ENCODE data around the gene CDC37L1.
"Not testable (repeated sequence)": the region's sequence is repeated elsewhere in the genome, so short reads cannot be mapped to it uniquely, and the experiment has no call there.

The CDC37L1 gene

DNA sequence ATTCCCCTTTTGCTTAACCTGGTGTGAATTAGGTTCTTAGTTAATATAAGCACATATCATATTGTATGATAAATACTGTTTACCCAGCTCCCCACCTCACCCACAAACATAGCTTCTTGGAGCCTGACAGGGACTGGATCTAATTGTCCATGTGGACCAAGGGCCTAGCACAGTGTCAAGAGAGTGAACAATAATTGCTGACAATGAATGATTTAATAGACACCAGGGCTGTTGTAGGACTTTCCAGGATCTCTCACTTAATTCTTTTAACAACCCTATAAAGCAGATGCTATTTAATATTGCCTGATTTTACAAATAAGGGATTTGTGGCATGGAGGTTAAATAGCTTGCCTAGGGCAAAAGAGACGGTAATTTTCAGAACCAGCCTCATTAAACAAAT lies 36.8 kb downstream of the CDC37L1 start:
- no peak for DNase-seq (ENCODE audit: low spot score)

DNA sequence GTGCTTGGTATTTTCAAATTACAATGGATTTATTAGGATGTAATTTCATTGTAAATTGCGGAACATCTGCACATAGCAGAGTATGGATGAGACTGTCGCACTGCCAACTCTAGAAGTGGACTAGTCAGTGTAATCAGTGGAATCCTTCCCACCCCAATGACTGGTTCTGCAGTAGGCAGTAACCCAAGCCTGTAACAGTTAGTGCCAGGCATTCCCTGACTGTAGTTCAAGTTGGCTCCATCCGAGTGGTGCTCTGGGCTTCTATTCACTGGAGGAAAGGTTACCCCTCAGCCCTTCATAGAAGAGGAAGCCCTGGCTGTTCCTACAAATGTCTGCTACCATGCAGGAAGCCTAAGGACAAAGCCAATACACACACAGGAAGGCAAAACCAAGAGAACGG lies 38.4 kb downstream of the CDC37L1 start:
- no peak for DNase-seq (ENCODE audit: low spot score)

DNA sequence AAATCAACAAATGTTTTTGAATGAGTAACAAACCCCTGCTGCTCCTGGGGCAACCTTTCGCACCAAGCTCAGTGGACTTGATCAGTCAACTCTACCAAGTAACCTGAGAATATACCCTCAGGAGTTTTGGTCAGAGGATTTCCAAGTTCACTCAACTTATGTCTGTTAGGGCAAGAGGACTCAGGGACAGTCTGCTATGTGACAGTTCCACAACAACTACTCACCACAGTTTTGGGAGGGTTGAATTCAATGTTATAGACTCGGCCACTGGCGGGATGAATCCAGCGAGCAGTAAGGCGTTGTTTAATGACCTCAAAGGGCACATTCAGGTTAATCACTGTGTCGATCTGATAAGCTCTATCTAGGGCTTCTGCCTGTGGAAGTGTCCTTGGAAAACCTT lies 39.5 kb downstream of the CDC37L1 start:
- no peak for DNase-seq (ENCODE audit: low spot score)

DNA sequence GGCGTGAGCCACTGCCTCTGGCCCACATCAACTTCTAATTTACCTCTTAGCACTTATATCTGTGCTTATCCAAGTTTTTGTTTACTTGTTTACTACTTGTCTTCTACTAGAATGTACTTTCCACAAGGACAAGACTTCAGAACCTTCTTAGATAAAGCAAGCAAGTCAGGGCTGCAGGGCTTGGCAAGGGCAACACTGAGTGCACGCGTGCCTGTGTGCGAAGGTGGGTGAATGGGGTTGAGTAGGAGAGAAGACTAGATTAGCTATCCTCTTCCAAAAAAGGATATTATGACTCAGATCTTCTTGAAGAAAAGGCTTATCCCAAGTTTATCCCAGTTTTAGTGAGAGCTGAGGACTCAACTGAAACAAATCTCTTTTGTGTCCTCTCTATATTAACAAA lies 42.4 kb downstream of the CDC37L1 start:
- no peak for DNase-seq (ENCODE audit: low spot score)

DNA sequence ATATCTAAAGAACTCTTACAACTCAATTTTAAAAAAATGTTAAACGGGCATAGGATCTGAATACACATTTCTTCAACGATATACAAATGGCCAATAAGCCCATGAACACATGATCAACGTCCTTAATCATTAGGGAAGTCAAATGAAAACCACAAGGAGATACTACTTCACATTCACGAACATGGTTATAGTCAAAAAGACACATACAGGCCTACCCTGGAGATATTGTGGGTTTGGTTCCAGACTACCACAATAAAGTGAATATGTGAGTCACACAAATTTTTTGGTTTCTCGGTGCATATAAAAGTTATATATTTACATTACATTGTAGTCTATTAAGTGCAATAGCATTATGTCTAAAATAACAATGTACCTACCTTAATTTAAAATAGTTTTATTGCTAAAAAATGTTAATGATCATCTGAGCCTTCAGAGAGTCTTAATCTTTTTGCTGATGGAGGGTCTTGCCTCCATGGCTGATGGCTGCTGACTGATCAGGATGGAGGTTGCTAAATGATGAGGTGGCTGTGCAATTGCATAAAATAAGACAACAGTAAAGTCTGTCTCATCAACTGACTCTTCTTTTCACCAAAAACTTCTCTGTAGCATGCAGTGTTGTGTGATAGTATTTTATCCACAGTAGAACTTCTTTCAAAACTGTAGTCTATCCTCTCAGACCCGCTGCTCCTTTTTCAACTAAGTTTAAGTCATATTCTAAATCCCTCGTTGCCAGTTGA lies 46.5 kb downstream of the CDC37L1 start:
- no peak for DNase-seq (ENCODE audit: low spot score)

DNA sequence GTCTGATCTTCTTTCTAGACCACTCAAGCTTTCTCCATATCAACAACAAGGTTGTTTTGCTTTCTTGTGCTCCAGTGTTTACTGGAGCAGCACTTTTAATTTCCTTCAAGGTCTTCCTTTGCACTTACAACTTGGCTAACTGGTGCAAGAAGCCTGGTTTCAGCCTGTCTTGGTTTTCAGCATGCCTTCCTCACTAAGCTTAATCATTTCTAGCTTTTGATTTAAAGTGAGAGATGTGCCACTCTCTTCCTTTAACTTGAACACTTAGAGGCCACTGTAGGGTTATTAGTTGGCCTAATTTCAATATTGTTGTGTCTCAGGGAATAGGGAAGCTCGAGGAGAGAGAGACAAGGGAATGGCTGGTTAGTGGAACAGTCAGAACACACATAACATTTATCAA lies 48.2 kb downstream of the CDC37L1 start:
- no peak for DNase-seq (ENCODE audit: low spot score)

DNA sequence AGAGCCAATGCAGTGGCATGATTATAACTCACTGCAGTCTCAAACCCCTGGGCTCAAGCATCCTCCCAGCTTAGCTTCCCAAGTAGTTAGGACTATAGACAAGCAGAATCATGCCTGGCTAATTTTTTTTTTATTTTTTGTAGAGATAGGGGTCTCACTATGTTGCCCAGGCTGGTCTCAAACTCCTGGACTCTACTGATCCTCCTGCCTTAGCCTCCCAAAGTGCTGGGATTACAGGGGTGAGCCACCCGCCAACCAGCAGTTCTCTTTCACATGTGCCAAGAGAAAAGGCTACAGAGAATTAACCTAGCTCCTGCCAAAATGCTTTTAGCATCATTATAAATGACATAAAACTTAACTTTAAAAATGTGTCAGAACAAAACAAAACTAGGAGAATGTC lies 53.5 kb downstream of the CDC37L1 start:
- no peak for DNase-seq (ENCODE audit: low spot score)

DNA sequence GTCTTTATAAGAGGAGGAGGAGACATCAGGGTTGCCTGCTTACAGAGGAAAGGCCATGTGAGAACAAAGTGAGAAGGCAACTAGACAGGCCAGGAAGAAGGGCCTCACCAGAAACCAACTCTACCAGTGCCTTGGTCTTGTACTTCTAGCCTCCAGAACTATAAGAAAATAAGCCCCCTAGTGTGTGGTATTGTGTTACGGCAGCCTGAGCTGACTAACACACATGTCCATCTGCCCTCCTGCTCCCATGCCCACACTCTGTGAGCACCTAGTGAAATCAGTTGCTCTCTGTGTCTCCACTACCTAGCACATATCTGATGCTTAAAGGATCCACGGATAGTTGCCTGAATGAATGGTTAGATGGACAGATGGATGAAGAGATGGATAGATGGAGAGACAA lies 54.8 kb downstream of the CDC37L1 start:
- no peak for DNase-seq (ENCODE audit: low spot score)

DNA sequence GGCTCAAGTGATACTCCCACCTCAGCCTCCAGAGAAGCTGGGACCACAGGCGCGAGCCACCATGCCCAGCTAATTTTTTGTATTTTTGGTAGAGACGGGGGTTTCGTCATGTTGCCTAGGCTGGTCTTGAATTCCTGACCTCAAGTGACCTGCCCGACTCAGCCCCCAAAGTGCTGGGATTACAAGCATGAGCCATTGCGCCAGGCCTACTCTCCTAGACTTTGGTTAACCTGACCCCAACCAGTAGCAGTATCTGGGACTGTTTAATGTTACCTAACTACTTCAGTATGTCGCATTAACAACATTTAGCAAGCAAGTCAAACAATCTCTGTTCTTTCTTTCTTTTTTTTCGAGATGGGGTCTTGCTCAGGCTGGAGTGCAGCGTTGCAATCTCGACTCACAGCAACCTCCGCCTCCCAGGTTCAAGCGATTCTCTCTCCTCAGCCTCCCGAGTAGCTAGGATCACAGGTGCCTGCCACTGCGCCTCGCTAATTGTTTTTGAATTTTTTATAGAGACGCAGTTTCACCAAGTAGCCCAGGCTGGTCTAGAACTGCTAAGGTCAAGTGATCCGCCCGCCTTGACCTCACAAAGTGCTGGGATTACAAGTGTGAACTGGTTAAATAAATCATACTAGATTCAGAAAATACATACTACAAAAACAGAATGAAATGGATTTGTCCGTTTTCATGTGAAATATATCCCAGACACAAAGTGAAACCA lies 59.7 kb downstream of the CDC37L1 start:
- no peak for DNase-seq (ENCODE audit: low spot score)

DNA sequence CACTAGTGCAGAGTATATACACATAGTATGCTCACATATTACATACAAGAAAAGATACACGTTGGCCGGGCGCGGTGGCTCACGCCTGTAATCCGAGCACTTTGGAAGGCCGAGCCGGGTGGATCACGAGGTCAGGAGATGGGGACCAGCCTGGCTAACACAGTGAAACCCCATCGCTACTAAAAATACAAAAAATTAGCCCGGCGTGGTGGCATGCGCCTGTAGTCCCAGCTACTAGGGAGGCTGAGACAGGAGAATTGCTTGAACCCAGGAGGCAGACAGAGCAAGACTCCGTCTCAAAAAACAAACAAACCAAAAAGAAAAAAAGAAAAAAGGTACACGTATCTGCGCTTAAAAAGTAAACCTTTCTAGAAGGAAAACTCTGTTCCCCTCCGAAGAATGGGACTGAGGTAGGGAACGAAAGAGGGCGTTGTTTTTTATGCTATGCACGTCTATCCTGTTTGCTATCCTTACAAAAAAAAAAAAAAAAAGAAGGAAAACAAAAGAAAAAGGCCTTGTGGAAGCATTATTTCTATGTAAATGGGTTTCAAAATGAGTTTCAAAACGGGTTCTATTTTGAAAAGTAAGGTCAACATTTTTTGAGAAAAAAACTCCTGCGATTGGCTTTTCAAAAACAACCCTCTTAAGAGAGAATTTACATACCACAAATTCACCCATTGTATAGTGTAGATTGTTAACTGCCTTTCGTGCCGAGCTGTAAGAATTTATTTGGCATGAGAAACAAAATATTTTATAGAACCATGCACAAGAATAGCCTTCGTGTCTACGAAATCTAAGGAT lies 60.4 kb downstream of the CDC37L1 start:
- no peak for DNase-seq (ENCODE audit: low spot score)

DNA sequence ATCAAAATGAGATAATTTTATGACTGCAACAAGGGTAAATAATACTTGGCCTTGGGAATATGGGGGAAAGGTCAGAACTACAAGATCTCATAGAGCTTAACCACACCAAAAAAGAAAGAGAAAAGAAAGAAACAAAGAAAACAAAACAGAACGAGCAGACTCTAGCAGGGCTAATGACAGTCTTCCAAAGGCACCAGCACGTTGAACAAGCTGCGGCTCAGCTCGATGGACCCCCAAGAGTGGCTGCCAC lies 60.9 kb downstream of the CDC37L1 start:
- no peak for DNase-seq (ENCODE audit: low spot score)

DNA sequence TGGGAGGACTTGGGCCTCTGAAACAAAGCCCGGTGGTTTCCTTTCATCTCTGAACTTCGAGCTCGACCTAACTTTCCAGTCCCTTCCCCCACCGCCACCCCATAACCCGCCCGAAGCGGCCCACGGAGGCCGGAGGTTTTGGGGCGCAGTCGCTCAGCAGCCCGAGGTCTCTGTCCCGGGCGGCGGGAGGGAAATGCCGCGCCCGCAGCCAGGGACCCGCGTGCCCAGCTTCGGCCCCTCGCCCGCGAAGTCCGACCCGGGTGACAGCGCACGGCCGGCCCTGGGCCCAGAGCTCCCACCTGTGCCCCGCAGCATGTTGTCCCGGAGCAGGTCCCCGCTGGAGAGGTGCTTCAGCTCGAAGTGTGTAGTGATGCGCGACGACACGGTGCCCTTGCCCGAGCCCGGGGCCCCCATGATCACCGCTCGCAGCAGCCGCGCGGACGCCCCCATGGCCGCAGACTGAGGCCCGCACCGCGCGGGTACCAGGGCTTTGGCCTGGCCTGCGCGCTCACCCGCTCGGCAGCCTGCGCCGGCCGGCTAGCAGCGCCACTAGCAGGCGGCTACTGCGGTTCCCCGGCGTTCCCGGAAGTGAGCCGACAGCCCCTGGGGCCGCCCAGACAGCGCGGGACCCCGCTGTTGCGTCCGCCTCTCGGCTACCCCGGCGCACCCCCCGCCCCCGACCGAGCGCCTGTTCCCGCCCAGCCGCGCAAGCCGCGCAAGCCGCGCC lies 61.4 kb downstream of the CDC37L1 start, which contains the start of gene AK3:
AK3 (minus strand) TSS at position 565 of the 727 bp plus-strand sequence; CDS start at position 450, 115 bp downstream.
- peak; percentile 35 for DNase-seq (ENCODE audit: low spot score)

DNA sequence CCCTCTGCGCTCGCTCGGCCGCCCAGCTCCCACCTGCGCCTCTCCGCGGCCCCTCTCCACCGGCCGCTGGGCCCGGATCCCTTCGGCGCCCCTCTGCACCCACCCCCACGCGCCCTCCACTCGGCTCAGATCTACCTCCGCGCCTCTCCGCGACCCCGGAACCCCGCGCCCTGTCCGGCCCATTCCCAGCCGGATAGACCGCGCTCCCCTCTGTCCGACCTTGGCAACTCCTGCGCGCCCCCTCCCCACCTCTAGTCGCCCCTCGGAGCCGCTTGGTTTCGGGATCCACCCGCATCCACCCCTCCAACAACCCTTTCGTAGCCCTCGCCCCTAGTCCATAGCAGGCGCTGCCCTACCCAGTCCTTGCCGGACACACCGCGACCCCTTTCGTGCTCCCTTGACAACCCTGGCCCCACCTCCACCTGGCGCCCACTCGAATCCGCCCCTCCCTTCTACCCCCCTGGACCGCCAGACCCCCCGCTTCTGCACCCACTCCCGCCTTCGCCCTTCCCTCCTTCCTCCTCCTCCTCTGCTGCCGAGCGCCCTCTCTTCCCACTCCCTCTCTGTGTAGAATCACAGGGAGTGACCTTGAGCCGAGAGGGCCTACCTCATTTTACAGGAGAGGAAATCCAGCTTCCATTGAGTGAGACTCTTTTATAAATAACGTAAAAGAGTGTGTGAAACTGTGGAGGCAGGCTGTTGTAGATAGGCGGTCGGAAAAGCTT lies 62.2 kb downstream of the CDC37L1 start:
- no peak for DNase-seq (ENCODE audit: low spot score)

DNA sequence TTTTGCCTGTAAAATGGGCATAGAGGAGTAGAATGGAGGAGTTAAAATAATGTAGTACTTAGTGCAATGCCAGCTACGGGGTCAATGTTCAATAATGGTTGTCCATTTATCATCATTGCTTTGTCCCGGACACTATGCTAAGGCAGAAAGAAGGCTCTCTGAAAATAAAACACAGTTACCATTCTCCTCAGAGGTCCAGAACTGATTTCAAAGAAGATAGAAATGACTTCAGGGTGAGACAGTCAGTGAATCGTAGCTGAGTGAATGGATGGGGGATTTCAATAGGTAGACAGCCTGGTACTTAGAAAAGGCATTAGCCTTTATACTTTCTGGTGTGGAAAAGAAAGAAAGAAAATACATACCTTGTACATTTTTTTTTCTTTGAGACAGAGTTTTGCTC lies 62.9 kb downstream of the CDC37L1 start:
- no peak for DNase-seq (ENCODE audit: low spot score)

DNA sequence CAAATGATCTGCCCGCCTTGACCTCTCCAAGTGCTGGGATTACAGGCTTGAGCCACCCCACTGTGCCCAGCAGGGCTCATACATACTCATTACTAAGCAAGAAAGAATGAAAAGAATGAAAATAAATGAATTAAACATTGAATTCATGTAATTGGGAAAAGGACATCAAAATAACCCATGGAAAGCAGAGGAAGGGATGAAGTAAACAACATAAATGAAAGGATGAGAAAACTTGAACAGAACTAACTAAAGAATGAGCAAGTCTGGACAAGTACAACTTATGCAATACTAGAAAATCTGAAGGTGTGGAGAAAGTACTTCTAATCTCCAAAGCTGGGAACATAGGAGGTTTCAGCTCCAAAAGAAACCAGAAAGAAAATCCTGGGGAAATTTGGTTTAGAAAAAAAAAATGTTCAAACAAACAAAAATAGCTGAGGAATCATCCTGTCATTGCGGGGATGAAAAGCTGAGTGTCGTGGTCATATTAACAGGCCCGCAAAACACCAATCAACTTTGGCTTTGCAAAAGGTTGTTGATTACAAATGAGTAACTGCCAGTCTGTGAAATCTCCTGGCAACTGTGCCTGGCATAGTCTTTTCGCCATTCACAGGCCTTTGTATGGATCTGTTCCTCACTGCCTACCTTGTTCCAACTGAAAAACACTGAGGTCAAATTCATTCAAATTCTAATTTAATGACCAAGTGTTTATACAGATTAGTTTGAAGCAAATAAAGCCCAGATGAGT lies 63.9 kb downstream of the CDC37L1 start:
- DNase-seq (ENCODE audit: low spot score) = no peak

DNA sequence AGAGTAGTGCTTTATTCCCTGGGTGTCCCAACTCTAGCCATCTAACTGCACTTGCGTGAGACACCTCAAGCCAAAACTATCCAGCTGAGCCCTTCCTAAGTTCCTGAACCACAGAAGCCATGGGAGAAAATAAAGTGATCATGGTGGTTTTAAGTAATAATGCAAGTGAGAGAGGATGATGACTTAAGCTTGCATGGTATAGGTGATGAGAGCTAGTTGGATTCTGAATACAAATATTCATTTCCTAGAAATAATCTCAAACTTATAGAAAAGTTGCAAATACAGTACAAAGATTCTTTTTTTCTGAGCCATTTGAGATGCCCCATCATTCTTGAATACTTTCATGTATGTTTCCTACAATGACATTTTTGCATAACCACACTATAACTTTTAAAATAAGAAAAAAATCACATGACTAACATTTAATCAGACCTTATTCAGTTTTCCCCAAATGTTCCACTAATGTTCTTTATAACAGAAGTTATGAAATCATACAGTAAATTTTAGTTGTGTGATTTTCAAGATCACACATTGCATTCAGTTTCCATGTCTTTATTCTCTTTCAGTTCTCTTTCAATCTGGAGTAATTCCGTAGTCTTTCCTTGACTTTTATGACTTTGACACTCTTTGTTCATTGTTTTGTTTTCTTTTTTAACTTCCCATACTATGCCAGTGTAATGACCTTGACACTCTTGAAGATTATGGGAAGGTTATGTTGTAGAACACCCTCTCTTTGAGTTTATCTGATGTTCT lies 67.1 kb downstream of the CDC37L1 start:
- DNase-seq (ENCODE audit: low spot score) = no peak

DNA sequence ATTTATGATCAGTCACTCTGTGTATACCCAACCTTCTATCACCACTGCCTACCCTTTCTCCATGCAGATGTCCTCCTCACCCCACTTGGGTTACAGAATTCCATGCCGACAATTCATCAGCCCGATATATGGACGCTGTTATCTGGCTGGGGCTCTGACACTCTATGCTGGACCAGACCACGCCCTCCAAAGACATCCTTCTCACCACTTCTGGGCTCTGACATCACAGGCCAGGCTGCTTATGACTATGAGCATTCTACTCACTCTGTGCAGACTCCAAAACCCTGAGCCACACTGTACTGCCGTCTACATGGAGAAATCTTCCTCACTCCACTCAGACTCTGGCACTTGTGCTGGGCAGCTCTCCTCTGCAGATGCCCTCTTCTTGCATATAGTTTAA lies 69.2 kb downstream of the CDC37L1 start:
- DNase-seq (ENCODE audit: low spot score) = no peak

DNA sequence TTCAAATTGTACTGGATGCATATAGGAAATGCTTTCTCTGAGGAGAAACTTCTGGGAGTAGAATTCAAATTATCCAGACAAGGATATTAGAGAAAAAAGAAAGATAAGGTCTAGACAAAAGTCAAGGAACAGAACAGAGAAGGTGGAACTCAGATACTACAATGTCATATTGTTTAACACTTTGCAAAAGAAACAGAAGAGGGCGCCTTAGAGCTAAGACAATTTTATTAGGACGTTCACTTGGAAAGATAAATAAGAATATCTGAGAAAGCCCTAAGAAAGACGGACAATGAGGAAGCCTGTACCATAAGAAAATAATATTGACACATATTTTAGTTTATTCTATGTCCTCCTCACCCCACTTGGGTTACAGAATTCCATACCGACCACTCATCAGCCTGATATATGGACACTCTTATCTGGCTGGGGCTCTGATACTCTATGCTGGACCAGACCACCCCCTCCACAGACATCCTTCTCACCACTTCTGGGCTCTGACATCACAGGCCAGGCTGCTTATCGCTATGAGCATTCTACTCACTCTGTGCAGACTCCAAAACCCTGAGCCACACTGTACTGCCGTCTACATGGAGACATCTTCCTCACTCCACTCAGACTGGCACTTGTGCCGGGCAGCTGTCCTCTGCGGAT lies 70.8 kb downstream of the CDC37L1 start:
- DNase-seq (ENCODE audit: low spot score) = peak; percentile 37

DNA sequence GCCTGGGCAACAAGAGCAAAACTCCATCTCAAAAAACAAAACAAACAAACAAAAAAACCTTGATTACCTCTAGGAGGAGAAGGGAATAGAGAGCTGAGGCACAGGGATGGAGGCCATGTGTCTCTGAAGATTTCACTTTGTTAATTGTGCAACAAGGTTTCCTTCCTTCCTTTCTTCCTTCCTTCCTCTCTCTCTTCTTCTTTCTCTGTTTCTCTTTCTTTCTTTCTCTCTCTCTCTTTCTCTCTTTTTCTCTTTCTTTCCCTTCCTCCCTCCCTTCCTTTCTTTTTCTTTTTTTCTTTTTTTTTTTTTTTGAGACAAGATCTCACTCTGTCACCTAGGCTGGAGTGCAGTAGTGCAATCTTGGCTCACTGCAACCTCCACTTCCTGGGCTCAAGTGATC lies 75.2 kb downstream of the CDC37L1 start:
- not testable (repeated sequence) for DNase-seq (ENCODE audit: low spot score)

Measured in COLO829 (cell line).